Measurements from ENCODE around the gene CRAT. TPM values are rescaled to one million over a fixed set of nuclear protein-coding genes. Genes with fewer than 3 reads are reported as not detected.
A peak's percentile ranks its signal among the peaks of the same experiment; 100 is the strongest.
"Not testable (repeated sequence)": the region's sequence is repeated elsewhere in the genome, so short reads cannot be mapped to it uniquely, and the experiment has no call there.

The CRAT gene
- polyA plus RNA-seq, 1 experiment = 24.3 TPM

GRCh38 chr9:129124506-129125069 is 14.0 kb upstream of the CRAT start:
- no peak for TF ChIP-seq CTCF (IDR thresholded peaks at IDR 0.05; ENCODE audit: low read depth, low read length)
- H3K27me3 ChIP-seq (ENCODE audit: control insufficient read depth, insufficient read depth, low read length) = no peaks in the 10 kb centered on the region
- POLR2A ChIA-PET = no interaction called here
- DNase-seq (ENCODE audit: low read depth, low spot score) = no peak
- CTCF ChIA-PET = interaction anchor here (1.5 kb wide), 1 partner anchor 499 kb away, joined by 10 read pairs; no protein-coding TSS in a partner anchor
- H3K4me3 ChIP-seq (ENCODE audit: low read depth, low read length) = no peak overlapping the region
- no peaks in the 10 kb centered on the region for H3K9me3 ChIP-seq (ENCODE audit: control insufficient read depth, insufficient read depth, low read length)
- H3K27ac ChIP-seq (ENCODE audit: low read depth, low read length) = peak overlapping the region; percentile 2

- H3K27ac ChIP-seq (ENCODE audit: low read depth, low read length); DNase-seq (ENCODE audit: low read depth, low spot score); H3K27me3 ChIP-seq (ENCODE audit: control insufficient read depth, insufficient read depth, low read length); H3K9me3 ChIP-seq (ENCODE audit: control insufficient read depth, insufficient read depth, low read length); H3K4me3 ChIP-seq (ENCODE audit: low read depth, low read length): not testable (repeated sequence)
- ChIA-PET CTCF (interaction anchor here (0.6 to 2.7 kb wide), 4 partner anchors 8 to 390 kb away, joined by 3 to 19 read pairs (median 5); no protein-coding TSS in a partner anchor), POLR2A (interaction anchor here (0.6 kb wide), 1 partner anchor 9 kb away, joined by 4 read pairs; no protein-coding TSS in a partner anchor)
These were observed 12.4 kb upstream of the CRAT start for GRCh38 chr9:129122976-129123375.

- Histone ChIP-seq H3K27ac (ENCODE audit: low read depth, low read length) (no peak overlapping the region), H3K4me3 (ENCODE audit: low read depth, low read length) (no peak overlapping the region), H3K27me3 (ENCODE audit: control insufficient read depth, insufficient read depth, low read length) (no peaks in the 10 kb centered on the region), H3K9me3 (ENCODE audit: control insufficient read depth, insufficient read depth, low read length) (no peaks in the 10 kb centered on the region)
- no peak for DNase-seq (ENCODE audit: low read depth, low spot score)
- TF ChIP-seq CTCF (IDR thresholded peaks at IDR 0.05; ENCODE audit: low read depth, low read length) = no peak
- ChIA-PET CTCF (interaction anchor here (1.1 to 2.7 kb wide), 3 partner anchors 9 to 389 kb away, joined by 3 to 19 read pairs (median 6); no protein-coding TSS in a partner anchor), POLR2A (interaction anchor here (0.6 kb wide), 1 partner anchor 9 kb away, joined by 4 read pairs; no protein-coding TSS in a partner anchor)
These were observed 11.5 kb upstream of the CRAT start for GRCh38 chr9:129122133-129122532.

- POLR2A ChIA-PET = no interaction called here
- no peak overlapping the region for H3K4me3 ChIP-seq (ENCODE audit: low read depth, low read length)
- no peaks in the 10 kb centered on the region for H3K9me3 ChIP-seq (ENCODE audit: control insufficient read depth, insufficient read depth, low read length)
- TF ChIP-seq CTCF (IDR thresholded peaks at IDR 0.05; ENCODE audit: low read depth, low read length) = no peak
- DNase-seq (ENCODE audit: low read depth, low spot score) = no peak
- no peaks in the 10 kb centered on the region for H3K27me3 ChIP-seq (ENCODE audit: control insufficient read depth, insufficient read depth, low read length)
- CTCF ChIA-PET = interaction anchor here (2.7 kb wide), 1 partner anchor 10 kb away, joined by 19 read pairs; no protein-coding TSS in a partner anchor
- peak overlapping the region; percentile 21 for H3K27ac ChIP-seq (ENCODE audit: low read depth, low read length)
These were observed 10.9 kb upstream of the CRAT start for GRCh38 chr9:129121483-129121882.

- Histone ChIP-seq H3K4me3 (ENCODE audit: low read depth, low read length) (no peak overlapping the region), H3K9me3 (ENCODE audit: control insufficient read depth, insufficient read depth, low read length) (no peaks in the 10 kb centered on the region), H3K27me3 (ENCODE audit: control insufficient read depth, insufficient read depth, low read length) (no peaks in the 10 kb centered on the region), H3K27ac (ENCODE audit: low read depth, low read length) (no peak overlapping the region)
- ChIA-PET POLR2A (no interaction called here), CTCF (interaction anchor here (0.6 to 0.8 kb wide), 2 partner anchors 13 to 492 kb away, joined by 3 to 4 read pairs; no protein-coding TSS in a partner anchor)
- TF ChIP-seq CTCF (IDR thresholded peaks at IDR 0.05; ENCODE audit: low read depth, low read length) = no peak
- no peak for DNase-seq (ENCODE audit: low read depth, low spot score)
These were observed 8.2 kb upstream of the CRAT start for GRCh38 chr9:129118799-129119198.

Measured in AG04450 (cell line).